AG20443 (cell line): Measurements from ENCODE around the gene NDUFB10.
"Not testable (repeated sequence)": the region's sequence is repeated elsewhere in the genome, so short reads cannot be mapped to it uniquely, and the experiment has no call there.

Experiments
- DNase-seq: peaks from one replicate; pipeline ENCODE4 v3.0.0; 2012; ENCODE audit warnings: low spot score, mixed read lengths

NDUFB10 gene

DNA sequence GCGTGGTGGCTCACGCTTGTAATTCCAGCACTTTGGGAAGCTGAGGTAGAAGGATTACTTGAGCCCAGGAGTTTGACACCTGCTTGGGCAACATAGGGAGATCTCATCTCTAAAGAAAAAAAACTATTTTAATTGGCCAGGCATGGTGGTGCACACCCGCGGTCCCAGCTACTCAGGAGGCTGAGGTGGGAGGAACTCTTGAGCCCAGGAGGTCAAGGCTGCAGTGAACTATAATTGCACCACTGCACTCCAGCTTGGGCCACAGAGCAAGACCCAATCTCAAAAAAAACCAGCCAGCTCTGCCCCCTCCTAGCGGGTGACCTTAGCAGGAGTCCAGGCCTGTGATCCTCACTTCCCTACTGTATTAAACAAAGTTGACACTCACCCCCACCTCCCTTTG is 35.2 kb upstream of the NDUFB10 start:
- no peak for DNase-seq

DNA sequence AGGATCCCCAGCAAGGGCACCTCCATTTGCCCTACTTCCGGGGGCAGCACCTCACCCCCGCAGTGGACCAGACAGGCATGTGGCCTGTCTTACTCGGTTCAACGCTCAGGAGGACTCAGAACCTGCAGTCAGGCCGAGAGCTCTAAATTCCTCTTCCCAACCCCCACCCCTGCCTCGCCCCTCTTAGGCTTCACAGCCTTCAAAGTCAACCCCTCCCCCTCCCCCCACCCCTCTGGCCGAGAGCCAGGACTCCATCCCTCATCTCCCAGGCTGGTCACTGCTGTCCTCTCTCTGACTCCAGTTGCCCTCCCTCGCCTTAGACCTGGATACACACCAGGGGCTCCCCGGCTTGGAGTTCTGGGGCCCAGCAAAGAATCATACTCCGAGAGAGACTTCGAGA is 33.1 kb upstream of the NDUFB10 start:
- no peak for DNase-seq

DNA sequence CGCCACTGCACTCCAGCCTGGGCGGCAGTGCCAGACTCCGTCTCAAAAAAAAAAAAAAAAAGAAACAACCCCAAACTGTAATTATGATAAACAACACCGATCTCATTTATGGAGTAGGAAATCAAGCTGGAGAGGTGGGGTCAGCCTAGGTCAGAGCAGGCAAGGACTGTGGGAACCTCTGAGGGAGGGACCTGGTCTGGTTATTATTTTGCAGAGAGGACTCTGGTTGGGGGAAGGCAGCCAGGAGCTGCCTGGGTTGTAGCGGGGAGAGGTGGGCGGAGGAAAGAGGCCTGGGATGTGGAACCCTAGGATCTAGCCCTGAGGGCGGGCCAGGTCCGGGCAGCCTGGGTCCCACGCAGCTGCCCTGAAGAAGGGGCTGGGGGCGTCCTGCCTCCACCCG is 30.2 kb upstream of the NDUFB10 start:
- peak; percentile 68 for DNase-seq

DNA sequence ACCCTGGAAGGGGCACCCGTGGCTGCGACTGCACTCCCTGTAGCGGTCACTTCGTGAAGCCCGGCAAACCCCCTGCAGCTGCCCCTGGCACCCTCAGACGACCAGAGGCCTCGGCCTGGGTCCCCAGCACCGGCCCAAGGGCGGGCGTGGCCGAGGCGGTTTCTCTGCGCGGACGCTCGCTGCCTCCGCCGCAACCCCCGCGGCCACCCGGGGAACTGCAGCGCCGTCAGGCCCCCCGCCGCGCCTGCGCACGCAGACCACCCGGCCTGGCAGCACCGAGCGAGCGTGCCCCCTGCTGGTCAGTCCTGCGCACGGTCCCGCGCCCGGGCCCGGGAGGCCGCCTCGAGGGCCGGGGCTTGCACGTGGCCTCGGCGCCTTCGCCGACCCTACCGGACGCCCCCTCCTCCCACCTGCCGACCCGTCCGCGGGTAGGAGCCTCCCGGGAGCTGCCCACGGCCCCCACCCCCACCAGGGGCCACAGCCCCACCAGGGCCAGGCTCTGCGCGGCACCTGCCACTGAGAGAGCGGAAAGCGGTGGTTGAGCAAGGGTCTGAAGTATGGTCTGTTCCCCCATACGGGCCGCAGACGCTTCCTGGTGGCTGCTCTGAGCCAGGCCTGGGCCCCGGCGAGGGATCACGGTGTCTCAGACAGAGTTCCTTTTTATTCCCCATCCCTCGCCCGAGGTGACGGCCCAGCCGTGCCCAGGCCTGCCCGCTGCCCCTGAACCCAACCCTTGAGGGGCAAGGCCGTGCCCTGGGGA is 29.6 kb upstream of the NDUFB10 start:
- peak; percentile 100 for DNase-seq

DNA sequence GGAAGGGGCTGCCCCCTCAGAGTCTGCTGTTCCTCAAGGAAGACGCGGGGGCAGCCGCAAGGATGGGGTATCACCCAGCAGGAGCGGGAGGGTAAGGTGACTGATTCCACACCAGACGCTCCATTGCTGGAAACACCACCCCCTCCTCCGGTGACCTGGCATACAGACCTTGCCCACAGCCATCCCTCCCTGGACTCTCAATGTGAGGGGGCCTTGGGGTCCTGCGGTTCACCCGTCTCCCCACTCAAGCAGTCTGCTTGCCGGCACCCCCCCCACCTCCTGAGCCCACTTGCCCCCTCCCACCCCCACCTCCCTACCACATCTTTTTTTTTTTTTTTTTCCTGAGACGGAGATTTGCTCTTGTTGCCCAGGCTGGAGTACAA is 29.0 kb upstream of the NDUFB10 start:
- no peak for DNase-seq

DNA sequence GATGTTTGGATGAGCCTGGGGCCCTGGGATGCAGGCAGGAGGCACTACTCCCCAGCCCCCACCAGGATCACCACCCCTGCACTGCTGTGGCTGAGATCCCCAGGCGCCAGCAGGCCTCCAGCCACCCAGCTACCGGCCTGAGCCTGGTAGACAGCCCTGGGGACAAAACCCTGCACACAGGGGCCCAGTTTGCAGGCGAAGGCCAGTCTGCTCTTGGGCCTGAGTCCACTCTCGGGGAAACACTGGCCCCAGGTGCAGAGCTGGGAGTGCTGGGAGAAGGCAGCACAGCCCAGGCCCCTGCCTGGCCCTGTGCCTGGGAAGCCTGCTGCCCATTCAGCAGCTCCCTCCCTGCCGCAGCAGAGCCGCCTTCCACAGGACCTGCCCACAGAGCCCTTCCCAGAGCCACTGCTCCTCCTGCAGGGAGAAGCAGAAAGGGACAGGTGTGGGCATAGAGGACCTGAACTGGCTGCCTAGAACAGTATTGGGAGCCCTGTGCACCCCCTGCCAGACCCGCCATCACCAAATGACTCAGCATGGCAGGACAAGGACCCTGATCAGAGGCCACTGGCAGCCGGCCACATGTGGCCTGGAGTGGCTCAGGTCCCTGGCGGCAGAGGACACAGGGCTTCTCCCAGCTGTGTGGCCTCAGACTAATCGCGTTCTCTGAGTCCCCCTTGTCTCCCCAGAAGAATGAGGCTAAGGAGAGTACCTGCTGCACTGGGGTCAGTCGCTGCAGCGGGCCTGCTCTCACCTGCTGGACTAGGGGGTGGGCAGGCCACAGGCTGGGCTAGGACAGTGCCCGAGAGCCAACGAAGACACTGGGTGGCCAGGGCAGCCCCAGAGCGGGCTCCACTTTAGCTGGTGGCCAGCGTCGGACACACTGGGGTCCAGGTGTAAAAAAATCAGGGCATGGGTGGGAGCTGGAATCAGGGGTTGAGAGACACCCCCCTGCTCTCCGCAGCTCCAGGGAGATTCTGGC is 27.0 kb upstream of the NDUFB10 start:
- no peak for DNase-seq

DNA sequence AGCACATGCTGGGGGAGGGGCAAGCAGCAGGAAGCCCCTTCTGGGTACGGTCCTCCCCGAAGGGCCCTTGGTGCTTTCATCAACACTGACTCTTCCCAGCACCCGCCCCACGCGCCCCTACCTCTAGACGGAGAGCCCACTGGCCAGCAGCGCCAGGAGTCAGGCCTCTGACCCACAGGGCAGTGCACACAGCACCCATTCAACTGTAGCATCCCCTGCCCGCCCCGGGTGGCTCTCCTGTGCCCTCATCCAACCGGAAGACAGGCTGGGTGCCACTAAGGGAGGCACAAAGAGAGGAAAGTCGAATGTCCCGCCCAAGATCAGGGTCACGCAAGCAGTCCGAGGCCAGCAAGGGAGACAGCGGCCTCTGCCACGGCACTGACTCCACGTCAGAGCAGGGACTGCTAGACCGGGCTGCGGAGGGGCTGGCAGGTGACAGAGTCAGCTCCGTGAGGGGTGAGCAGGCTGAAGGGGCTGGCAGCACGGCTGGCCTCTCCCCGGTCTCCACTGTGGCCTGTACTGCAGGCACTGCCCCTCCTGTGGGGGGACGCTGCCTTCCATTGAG is 26.2 kb upstream of the NDUFB10 start:
- DNase-seq: no peak

DNA sequence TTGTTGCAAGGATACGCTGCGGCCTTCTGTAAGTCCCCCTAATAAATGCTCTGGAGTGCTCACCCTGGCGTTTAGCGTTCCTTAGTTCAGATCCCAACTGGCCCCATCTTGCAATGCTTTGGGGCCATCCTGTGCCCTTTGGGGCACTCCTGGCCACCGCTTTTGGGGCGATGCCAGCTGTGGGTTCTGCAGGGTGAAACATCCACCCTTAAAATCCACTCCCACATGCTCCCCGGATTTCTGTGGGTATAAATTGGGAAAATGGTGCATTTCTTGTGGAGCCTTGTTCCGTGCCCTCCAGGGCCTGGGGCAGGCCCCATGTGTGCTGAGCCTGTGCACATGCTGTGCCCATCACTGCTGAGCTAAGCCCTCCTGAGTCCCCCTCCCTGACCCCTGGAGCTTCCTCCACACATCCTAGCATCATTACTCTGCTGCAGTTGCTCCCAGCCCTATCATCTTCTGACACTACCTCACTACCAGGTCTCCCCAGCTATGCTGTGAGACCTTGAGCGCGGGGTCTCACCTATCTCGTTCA is 22.3 kb upstream of the NDUFB10 start:
- no peak for DNase-seq

DNA sequence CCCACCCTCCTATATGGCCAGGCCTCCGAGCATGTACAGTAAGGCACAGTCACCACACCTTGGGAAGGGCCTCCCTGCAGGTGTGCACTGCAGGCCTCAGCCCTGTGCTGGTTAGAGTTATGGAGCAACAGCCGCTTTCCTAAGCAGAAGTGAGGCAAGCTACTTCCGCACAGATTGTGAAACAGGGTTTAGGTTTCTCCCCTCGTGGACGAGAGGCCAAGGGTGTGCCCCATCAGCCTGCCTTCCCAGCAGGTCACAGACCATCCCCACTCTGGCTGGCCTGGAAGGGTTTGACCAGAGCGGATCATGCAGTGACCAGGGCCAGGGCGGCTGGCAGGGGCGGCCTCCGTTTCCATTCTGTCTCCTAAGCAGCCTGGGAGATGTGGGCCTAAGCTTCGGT is 21.0 kb upstream of the NDUFB10 start:
- no peak for DNase-seq

DNA sequence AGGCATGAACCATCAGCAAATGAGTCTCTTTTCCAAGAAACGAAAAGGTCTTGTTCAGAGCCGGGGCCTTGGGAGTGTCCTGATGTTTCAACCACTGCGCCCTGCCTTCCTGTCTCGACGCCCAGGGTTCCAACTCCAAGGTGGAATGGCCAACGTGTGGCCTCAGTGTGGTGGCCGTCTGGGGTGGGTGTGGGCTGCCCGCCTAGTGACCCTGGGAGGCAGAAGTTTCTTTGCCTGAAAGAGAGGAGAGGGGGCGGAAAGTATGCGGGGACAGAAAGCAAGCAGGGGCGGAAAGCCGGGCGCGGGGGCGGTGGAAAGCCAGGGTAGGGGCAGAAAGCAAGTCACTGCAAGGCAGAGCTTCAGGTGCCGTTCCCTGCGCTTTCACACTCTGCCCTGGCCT is 20.4 kb upstream of the NDUFB10 start:
- no peak for DNase-seq

DNA sequence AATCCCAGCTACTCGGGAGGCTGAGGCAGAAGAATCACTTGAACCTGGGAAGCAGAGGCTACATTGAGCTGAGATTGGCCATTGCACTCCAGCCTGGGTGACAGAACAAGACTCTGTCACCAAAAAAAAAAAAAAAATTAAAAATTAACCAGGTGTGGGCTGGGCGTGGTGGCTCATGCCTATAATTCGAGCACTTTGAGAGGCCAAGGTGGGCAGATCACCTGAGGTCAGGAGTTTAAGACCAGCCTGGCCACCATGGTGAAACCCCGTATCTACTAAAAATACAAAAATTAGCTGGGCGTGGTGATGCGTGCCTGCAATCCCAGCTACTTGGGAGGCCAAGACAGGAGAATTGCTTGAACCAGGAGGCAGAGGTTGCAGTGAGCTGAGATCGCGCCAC is 19.5 kb upstream of the NDUFB10 start:
- not testable (repeated sequence) for DNase-seq

DNA sequence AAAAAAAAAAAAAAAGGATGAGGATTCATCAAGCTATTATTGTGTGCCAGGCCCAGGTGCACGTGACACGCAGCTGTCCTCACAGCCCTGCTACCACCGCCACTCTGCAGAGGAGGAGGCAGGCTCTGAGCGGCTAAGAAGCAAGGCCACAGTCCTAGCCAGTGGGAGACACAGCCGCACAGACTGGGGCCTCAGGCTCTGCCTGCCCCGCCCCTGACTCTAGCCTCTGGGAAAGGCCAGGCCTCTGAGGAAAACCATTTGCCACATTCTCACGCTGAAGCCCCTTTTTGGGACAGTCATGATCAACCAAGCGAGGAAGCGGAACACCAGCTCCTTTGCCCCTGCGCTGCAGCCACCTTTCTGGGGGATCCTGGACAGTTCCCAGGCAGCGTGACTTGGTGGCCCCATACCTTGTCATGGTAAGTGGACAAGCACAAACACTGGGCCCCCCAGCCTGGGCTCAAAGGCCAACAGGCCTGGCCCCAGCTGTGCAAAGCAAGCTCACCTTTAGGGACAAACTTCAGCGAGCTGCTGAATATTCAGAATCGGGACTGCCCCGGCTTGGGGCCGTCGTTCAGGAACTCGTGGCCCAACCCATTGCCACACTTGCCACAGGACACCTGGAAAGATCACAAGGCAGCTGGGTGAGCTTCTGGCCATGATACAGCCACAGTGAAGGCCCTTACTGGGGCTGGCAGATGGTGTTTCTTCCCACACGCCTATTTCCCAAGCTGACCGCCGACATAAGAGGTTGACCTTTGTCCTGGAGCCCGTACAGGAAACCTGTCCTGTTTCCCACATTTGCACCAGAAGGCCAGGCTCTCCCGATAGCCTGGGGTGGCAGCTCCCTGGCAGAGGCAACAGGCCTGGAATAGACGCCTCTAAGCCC is 18.8 kb upstream of the NDUFB10 start:
- no peak for DNase-seq

DNA sequence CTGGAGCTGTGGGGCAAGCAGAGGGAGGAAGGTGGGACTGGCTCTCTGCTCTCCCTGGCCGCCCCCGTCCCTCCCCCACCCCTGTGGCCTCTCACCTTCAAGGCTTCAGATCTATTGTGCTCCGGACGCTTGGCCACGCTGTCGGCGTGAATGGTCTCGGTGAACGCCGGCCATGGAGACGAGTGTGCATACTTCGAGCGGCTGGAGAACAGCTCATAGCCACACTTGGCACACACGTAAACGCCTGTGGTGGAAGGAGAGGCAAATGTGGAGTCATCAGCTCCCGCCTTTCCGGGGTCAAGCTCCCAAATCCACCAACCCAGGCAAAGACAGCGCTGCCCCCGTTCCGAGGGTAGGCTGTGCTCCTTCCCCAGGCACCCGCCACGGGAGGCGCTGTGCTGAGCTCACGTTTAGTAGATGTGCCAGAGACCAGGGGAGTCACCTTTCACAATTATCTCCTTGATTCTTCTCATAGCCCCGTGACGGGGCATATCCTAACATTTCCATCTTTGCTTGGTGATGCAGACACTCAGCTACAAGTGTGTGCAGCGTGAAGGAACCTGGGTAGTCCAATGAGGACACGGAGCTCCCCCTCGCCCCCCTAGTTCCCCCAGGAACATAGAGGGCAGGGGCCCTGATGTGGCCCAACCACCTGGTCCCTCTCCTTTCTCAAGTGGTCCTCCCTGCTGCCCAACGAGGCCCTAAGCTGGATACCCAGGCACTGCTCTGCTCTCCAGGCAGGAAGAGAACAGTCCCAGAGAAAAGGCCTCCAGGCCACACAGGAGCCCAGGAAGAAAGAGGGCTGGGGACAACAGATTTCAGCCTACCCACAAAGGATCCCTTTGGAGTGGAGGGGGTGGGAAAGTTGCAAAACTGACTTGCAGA is 17.9 kb upstream of the NDUFB10 start:
- DNase-seq: no peak

DNA sequence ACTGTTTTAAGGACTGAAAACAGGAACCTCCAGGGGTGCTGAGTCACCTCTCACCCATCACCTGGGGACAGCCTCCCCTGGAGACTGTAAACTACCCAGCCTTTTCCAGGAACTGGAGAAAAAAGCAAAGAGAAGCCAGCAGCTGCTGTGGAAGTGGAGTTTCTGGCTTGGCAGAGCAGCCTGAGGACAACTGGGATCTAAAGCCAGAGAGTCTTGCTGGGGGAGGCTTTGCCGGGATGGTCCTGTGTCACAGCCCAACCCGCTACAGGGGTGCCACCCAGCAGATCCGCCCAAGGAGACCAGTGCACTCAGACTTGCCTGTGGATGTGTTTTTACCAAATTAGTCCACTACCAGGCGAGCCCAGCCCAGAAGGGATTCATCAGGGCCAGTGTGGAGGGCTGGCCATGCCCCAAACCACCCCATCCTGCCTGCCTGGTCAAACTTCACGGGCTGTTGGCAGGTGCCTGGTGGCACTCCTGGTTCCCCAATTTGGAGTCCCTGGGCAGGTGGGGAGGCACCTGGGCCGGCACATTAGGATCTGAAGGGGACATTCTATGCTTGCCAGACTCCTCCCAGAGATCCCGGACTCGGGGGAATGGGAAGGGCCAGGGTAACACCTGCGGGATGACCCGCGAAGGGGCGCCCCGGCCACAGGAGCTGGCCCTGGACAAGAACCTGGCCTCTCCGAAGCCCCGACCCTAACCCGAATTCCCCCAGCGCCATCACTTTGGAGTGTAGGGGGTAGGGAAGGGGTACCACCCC is 17.1 kb upstream of the NDUFB10 start:
- peak; percentile 44 for DNase-seq

DNA sequence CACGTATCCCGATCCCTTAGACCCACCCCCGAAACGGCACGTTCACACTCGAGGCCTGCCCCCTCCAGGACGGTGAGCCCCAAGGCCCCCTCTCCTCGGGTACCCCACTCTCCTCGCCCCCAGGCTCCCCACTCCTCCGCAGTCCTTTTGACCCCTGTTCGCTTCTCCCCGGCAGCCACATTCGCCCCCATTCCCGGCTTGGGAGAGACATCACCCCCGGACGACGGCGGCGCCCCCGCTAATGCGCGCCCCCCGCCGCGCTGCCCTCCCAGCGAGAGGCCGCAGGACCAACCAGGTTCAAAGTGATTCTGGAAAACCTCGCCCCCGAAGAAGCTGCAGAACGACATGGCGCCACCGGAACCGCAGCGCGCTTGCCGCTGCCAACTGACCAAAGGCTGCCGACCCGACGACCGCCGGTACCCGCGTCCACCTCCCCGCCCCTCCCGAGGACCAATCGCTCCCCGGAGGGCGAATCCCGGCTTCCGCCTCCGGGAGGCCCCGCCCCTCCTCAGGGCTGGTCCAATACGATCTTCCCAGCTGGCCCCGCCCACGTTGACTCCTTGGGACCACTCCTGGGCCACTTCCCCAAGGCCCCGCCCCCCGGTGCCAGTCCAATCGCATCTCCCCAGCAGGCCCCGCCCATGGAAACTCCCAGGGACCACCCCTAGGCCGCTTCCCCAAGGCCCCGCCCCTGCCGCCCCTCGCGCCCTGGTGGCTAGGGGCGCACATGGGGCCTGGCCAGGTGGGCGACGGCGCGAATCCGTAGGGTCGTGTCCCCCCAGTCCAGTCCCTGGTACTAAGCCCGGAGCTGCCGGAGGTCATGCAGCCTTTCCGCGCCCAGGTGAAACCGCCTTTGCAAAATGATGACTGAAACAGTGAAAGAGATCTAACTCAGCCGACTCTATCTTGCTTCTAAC is 16.3 kb upstream of the NDUFB10 start, which contains the start of gene MSRB1:
Gene MSRB1 (minus strand): TSS at position 390 of the 917 bp plus-strand sequence. CDS start 43 bp downstream, at position 347.
- DNase-seq: peak; percentile 100

DNA sequence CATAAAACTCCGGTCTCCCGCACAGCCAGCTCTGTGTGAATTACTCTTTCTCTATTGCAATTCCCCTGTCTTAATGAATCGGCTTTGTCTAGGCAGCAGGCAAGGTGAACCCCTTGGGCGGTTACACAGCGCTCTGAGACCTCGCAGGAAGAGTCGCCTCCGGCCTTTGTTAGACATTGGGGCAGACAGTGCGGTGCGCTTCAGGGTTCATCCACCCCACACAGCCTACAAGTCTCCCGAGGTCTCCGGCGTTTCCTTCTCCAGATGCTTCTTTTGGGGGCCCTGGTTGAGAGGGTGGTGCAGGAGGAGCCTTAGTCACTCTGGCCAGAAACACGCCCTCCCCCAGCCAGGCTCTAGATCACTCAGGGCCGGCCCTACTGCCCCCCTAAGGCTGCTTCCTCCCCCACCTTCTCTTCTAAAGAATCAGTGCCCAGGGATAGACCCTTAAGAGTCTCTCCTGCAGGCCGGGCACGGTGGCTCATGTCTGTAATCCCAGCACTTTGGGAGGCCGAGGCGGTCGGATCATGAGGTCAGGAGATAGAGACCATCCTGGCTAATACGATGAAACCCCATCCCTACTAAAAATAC is 14.6 kb upstream of the NDUFB10 start:
- DNase-seq: no peak

DNA sequence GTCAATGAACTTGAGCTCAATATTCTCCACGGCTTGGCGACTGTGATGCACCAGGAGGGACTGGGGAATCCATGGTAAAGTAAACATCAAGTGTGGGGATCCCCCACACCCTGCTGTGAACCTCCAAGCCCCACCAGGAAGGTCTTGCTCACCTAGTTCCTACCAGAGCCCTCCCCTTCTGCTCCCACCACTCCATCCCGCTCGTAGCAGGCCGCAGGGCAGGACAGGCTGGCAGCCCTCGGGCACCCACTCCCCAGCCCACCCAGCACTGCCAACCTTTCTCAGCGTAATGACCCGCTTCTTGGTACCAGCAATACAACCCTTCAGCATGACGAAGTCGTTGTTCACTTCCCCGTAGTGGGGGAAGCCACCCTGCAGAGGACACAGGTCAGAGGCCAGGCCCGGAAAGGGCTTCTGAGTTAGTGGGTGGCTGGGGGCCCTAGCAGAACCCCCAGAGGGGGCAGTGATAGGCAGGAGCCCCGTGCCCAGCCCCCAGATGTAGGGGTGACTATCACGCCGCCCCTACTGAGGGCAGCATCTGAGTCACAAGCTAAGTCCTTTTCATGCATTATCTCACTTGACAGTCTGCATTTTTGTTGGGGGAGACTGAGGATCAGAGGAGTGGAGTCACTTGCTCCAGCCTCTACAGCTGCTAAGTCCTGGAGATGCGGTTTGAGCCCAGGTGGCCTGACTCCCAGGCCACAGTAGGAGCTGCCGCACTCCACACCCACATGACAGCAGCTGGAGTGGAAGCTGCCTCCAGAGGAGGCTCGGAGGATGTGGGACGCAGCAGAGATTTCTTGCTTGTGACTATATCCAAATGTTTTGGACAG is 13.6 kb upstream of the NDUFB10 start:
- no peak for DNase-seq
